NCI-H2171 (cell line): ENCODE data around the gene NKIRAS1.
A peak's percentile ranks its signal among the peaks of the same experiment; 100 is the strongest.
"Not testable (repeated sequence)": the region's sequence is repeated elsewhere in the genome, so short reads cannot be mapped to it uniquely, and the experiment has no call there.

Experiments
- DNase-seq: peaks from one replicate; lab custom pipeline; 2025; lab: John Stamatoyannopoulos, UW

Gene NKIRAS1

DNA sequence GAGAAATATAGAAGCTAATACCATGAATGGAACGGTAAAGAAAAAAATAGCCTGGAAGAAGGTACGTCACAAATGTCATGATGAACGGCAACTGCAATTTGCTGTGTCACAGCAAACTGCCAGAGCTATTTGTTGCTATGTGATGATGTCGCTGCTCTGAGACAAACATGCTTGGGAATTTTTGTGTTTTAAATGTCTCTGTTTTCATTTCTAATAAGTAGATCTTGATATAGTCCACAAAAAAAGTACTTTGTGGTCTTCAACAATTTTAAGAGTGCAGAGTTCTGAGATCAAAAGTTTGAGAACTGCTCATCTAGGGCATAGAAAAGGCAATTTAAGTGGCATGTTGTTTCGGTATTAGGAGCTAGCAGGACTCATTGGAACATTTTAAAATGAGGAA, 24.0 kb upstream of the NKIRAS1 start:
- DNase-seq: no peak

DNA sequence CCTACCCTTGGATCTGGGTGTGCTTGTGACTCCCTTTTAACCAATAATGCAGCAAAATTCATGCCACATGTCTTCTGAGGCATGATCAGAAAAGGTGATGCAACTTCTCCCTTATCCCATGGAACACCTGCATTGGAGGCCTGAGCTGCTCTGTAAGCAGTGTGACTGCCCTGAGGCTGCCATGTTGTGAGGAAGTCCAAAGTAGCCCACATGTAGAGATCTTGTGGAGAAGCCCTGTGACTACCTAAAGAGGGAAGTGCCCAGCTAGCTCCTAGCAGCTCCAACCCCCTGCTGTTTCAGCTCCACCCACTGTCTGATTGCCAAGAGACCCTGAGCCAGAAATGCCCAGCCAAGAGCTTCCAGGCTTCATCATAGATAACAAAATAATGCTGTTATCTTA, 21.9 kb upstream of the NKIRAS1 start:
- no peak for DNase-seq

DNA sequence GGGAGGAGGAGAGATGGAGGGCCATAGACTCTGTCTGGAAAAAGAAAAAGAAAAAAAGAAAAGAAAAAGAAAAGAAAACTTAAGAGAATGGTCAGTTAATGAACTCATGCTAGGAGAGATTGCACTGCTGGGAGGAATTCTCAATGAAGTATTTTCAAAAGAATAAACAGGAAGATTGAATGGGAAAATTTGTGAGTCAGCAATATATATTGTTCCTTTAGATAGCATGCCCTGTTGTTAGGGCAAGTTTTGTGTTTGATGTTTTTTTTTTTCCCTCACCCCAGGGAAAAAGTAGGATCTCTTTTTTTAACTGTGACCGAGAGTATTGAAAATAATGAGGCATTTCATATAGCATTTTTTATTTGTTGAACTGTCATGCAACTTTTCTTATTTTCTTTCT, 20.5 kb upstream of the NKIRAS1 start:
- no peak for DNase-seq

DNA sequence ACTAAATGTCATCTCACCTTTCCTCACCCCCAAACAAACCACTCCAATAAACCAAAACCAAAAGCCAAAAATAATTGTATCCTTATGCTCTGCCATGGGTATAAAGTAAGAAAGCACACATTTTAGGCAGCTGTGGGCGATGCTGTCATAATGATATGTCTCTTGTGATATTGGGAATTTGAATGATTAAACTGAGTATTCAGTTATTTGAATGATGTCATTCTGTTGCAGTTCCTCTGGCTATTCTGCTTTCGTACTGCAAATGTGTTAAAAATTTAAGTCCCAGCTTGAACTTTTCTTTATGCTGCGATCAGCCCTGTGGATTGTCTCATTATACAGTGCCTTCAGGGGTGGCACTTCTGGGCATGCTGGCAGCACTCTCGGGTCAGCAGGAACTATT, 17.5 kb upstream of the NKIRAS1 start:
- DNase-seq: no peak

DNA sequence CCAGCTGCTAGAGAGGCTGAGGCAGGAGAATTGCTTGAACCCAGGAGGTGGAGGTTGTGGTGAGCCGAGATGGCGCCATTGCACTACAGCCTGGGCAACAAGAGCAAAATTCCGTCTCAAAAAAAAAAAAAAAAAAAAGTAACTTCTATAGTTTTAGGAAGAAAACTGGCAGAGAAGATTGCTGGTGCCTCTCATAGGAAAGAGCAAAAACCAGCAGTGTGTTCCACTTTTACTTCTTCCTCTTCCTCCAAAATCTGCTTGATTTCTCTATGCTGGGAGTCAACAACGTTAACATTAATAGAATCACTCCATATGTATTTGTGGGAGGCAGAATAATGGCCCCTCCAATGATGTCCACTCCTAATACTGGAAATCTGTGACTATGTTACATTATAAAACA, 15.8 kb upstream of the NKIRAS1 start:
- no peak for DNase-seq

DNA sequence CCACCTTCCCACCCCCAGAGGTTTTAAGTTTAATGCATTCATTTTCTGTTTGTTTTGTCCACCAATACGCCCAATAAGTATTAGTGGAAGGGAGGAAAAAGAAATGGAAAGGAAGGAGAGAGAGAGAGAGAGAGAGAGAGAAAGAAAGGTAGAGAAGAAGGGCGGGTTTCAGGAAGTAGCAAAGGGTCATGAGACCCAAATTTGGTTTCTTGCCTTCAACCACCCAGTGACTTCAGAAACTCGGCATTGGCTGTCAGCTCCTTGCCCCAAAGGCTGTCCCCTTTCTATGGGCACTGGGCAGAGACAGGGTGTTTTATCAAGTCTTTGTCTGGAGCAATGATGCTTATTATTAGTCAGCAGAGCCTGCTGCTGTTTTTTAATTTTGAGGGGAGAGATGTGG, 14.8 kb upstream of the NKIRAS1 start:
- DNase-seq: no peak

DNA sequence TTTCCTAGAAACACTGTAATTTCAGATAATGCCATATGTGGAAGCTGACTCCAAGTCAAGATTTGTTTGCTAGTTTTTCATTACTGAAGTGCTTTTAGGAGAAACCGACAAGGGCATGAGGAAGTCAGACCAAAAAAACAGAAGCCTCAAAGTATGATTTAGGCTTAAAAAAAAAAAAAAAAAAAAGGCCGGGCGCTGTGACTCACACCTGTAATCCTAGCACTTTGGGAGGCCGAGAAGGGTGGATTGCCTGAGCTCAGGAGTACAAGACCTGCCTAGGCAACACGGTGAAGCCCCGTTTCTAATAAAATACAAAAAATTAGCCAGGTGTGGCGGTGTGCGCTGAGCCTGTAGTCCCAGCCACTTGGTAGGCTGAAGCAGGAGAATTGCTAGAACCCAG, 11.7 kb upstream of the NKIRAS1 start:
- DNase-seq: no peak

DNA sequence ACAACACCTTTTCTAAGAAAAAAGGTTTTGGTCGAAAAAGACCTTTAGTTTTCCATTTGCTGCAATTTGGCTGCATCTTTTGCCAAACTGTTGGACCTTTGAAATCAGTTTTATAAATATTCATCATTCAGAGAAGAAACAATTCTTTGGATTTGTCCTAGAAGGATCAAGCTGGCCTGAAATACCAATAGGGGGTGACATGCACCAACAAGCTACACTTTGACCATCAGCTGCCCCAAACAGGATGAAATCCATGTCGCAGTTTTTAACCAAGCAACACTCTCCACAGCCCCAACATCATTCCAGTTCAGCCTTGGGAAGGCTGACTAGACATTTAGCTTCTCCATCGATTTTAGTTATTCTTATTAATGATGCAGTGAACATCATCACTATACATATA, 9.9 kb upstream of the NKIRAS1 start:
- DNase-seq: no peak

DNA sequence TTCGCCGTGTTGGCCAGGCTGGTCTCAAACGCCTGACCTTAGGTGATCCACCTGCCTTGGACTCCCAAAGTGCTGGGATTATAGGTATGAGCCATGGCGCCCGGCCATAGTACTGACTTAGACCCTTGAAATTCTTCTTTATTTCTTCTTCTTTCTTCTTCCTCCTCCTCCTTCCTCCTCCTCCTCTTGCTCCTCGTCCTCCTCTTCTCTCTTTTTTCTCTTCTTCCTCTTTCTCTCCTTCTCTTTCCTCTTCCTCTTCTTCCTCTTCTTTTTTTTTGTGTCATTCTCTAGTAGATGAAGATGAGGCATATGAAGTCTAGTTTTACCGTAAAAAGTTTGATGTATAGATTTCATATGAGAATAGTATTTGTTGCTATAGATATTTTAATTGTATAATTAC, 9.5 kb upstream of the NKIRAS1 start:
- DNase-seq: no peak

DNA sequence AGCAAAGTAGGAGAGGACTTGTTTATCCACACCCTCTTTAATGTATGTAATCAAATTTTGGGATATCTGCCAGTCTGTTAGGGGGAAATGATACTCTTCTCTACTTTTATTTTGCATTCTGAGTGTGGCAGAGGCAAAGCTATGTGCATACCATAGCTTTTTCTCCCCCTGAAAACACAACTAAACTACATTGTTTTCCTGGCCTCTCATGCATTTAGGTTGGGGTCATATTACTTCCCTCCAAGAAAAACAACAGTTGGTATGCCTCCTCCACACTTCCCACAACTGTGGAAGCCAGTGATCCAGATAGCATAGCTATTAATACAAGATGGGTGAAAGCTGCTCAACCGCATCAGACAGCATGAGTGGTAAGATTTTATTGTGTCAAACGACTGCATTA, 7.0 kb upstream of the NKIRAS1 start:
- peak; percentile 64 for DNase-seq

DNA sequence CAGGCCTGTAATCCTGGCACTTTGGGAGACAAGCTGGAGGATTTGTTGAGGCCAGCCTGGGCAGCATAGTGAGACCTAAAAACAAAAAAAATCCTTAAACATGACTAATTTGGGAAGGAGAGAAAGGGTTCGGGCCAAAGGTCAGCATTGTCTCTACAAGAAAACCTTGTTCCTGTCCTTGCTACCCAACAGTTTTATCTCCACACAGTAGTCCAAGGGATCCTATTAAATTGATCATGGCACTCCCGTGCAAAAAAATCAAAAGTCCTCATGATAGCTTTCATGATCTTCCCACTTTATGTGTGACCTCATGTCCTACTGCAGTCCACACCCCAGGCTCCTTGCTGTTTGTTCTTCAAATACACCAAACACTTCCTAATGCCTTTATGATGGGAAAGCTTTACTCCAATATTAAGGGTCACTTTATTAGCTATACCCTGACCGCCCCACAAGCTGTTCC, 4.3 kb upstream of the NKIRAS1 start:
- no peak for DNase-seq

DNA sequence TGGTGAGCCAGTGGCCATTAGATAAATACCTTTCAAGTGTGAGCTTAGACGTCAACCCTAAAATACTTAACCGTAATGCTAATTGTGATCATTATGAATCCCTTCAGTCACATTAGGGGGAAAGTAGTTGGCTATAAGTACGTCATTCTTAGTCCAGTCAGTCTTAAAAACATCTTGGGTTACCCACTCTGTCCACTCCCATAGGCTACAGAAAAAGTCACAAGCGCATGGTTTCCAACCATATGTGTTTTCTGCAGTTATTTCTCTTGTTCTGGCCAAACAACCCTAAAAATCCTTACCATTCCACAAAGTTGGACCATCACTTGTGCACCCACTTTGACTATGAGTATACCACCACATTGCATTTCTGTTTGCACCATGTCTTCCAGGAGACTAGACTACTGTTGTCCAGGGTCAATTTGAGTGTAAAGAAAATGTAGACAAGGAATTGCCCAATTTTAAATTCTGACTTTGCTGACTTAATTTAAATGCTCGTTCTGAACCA, 3.4 kb upstream of the NKIRAS1 start:
- DNase-seq: no peak

DNA sequence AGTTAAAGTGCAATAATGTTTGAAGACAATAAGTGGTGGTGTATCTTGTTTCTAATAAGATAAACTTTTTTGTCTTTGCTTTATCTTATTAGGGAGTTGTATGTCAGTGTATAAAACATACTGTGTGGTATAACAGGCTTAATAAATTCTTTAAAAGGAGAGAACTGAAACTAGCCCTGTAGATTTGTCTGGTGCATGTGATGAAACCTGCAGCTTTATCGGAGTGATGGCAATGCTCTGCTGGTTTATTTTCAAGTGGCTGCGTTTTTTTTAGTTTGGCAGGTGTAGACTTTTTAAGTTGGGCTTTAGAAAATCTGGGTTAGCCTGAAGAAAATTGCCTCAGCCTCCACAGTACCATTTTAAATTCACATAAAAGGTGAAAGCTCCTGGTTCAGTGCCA, 2.8 kb upstream of the NKIRAS1 start:
- no peak for DNase-seq

DNA sequence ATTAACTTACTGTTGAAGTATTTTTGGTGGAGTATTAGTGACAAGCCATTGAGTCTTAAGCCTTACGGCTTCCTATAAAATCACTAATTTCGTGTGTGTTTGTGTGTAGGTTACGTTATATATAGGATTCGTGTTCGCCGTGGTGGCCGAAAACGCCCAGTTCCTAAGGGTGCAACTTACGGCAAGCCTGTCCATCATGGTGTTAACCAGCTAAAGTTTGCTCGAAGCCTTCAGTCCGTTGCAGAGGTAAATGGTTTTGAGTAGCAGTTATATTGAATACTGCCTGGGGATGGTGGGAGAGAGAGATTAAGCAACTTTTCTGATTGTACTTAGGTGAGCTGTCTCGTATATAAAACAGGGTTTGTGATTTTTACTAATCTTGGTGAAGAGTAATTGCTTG, 1.5 kb upstream of the NKIRAS1 start:
- DNase-seq: not testable (repeated sequence)

DNA sequence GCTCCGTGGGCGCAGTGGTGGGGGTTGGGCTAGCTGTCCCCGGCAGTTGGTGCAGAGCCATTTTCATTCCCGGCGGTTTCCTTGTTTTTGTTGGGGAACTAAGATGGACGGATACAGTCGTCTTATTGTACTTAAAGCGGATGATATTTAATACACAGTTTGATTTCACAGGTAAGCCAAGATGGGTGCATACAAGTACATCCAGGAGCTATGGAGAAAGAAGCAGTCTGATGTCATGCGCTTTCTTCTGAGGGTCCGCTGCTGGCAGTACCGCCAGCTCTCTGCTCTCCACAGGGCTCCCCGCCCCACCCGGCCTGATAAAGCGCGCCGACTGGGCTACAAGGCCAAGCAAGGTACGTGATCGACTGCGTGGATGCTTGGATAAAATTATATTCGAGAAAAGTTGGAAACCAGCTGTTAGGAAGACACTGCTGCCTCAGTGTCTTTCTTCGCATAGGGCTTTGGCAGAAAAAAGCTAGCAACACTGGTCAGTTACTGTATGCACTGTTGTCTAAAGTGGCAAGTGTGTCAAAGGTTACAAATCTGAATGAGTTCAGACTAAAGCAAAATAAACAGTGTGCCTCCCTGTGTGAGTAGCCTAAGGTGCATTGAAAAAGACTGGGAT, 1.0 kb upstream of the NKIRAS1 start:
- DNase-seq: not testable (repeated sequence)

DNA sequence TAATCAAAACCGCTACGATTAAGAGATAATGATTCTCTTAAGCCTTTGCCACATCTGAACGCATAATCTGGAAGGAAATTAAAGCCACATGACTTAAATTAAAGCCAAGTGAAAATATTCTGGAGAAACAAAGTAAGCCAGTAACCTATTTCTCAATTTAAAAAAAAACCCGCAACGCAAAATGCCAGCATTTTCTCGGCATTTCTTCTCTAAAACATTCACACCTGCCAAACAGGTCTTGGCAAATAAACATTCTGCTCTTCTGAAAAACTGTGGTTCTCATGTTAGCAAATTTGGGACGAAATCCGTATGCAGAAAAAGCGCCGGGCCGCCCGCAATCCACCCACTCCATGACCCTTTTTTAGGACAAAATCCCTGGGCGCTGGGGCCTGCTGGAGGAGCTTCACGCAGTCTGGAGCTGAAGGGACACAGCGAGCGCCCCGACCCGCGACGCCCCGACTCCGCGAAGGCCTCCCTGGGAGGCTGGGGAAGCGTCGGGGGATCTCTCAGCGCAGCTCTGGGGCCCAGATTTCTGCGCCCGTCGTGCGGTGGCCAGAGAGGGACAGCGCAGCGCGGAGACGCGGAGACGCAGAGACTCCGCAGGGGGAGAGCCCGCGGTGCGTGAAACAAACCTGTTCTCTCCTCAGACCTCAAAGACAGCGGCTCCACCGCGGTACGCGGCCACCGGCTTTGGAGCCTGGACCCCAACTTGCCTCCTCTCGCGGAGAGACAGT, 471 bp downstream of the NKIRAS1 start:
- DNase-seq: no peak

DNA sequence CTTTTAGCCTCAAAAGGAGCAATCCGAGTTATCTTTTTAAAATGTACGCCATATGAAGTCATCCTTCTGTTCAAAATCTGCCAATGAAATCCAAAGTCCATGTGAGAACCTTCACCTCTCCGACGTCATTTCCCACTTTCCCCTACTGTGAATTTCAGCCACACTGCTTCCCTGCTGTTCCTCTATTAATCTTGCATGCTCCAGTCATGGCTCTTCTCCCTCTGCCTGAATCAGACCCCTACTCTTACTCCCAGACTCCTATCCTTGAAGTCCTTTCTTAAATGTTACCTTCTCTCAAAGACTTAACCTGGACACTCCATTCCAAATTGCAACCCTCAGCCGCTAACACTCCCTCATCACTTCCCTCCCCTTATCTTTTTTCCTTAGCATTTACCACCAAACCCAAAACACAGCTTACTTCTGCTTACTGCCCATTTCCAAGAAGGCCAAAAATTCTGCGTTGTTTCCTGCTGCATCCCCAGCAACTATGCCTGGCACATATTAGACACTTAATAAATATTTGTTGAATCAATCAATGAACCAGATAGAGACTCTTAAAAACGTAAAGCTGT, 1.2 kb downstream of the NKIRAS1 start:
- DNase-seq: no peak

DNA sequence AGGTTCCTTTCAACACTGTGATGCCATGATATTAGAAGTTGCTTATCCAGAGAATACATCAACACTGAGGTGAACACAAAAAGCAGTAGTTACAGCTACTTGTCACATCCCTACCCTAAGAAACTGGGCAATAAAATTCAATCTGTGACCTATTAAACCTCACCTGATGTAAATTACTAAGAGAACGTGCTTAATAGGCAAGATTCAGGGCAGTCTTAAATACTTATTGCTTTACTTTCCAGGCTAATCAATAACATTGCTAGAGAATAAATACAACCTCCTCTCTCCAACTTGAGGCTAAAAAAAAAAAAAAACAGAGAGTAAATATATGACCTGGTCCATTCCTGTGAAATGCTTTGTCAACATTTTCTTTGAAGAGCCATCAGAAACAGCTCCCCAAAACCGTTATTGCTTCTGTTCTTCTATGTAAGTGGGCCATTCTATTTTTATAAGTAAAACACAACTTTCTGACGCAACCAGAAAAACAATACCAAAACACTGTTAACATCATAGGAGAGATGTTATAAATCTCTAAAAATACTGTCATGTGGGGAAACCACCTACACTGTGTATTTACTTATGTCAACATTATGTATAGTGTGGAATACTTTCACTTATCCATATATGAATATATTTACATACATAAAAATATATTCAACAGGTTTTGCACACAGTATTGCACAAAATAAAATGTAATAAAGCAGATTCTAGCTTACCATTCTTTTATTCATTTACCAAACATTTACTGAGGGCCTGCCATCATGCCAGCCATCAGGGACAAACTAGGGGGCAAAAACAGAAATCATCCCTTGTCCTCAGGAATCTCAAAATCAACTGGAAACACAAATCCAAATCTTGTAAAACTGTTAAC, 2.7 kb downstream of the NKIRAS1 start:
- DNase-seq: no peak

DNA sequence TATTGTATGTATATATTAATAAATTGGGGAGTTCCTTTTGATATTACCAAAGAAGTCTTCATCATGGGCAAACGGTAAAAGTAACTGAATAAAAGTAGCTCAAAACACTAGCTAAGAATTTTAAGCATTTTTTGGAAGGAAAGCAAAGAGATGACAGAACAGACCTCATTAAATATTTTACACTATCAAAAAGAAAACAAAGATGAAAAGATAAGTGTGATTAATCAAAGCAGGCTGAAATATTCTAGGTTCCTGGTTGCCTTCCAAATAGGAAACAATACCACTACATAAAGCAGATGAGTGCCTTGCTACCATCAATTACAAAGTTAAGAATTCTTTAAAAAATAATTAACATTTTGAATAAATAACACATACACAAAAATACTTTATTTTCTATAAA, 3.6 kb downstream of the NKIRAS1 start:
- DNase-seq: no peak

DNA sequence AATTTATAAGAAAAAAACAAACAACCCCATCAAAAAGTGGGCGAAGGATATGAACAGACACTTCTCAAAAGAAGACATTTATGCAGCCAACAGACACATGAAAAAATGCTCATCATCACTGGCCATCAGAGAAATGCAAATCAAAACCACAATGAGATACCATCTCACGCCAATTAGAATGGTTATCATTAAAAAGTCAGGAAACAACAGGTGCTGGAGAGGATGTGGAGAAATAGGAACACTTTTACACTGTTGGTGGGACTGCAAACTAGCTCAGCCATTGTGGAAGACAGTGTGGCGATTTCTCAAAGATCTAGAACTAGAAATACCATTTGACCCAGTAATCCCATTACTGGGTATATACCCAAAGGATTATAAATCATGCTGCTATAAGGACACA, 4.5 kb downstream of the NKIRAS1 start:
- not testable (repeated sequence) for DNase-seq

DNA sequence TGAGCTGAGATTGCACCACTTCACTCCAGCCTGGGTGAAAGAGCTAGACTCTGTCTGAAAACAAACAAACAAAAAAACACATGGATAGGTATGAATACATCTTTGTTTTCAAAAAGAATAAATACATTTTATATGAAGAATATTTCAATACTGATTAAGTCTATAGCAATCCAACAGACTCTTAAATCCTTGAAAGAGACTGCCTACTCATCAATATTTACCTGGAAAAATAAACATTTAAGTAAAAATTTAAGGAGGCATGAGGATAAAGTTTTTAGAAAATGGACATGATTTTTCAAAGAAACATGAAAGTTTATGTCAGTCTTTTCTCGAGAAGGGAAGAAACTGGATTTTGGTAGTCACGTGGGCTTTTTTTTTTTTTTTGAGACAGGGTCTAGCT, 5.4 kb downstream of the NKIRAS1 start:
- DNase-seq: no peak

DNA sequence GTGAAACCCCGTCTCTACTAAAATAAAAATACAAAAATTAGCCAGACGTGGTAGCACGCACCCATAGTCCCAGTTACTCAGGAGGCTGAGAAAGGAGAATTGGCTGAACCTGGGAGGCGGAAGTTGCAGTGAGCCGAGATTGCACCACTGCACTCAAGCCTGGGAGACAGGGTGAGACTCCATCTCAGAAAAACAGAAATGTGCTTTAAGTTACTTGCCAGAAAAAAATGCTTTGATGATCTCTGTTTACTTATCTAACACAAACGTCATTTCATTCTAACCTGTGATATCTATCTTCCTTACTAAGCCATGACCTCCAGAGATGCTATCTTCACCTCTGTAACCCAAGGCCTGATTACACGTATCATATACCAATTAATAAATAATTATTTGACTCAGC, 7.4 kb downstream of the NKIRAS1 start:
- no peak for DNase-seq
